K562 (cell line): ENCODE measurements around the gene CTF1. TPM values are rescaled to one million over a fixed set of nuclear protein-coding genes. Genes with fewer than 3 reads are reported as not detected.
A peak's percentile ranks its signal among the peaks of the same experiment; 100 is the strongest.

Source experiments
- ARID4B ChIP-seq: sonication (generic); formaldehyde crosslinking; IDR thresholded peaks from 2 replicates; pipeline ENCODE4 v1.8.0; 2022; ENCODE audit warnings: mild to moderate bottlenecking, missing genetic modification reagents
- CBFB ChIP-seq: sonication (generic); formaldehyde crosslinking; IDR thresholded peaks from 2 replicates; pipeline ENCODE4 v1.4.0; 2020; ENCODE audit warnings: mild to moderate bottlenecking, missing genetic modification reagents
- CGGBP1 ChIP-seq: fragments of 250-450 bp; sonication (Bioruptor Pico); IDR thresholded peaks from 2 replicates; pipeline ENCODE4 v1.9.0; 2021; ENCODE audit warnings: mild to moderate bottlenecking
- CREM ChIP-seq: IDR thresholded peaks from 2 replicates; pipeline ENCODE4 v1.6.1; 2014; ENCODE audit warnings: antibody characterized with exemption, low read depth
- HNRNPLL ChIP-seq: fragments of 200-400 bp; formaldehyde crosslinking; IDR thresholded peaks from 2 replicates; pipeline ENCODE4 v1.6.1; 2017; ENCODE audit warnings: low read length, low read depth, mild to moderate bottlenecking; ENCODE audit not compliant: poor library complexity, severe bottlenecking
- KDM2B ChIP-seq: fragments of 250-450 bp; sonication (Bioruptor Pico); IDR thresholded peaks from 2 replicates; pipeline ENCODE4 v1.8.0; 2021; ENCODE audit warnings: mild to moderate bottlenecking, moderate library complexity
- MAFG ChIP-seq: fragments of 450-650 bp; conservative IDR thresholded peaks from 2 replicates; pipeline ENCODE4 v1.6.1; 2016; ENCODE audit warnings: missing genetic modification characterization, missing compliant biosample characterization
- MBD1 ChIP-seq: fragments of 250-450 bp; sonication (Bioruptor Pico); IDR thresholded peaks from 2 replicates; pipeline ENCODE4 v1.8.0; 2022; ENCODE audit warnings: inconsistent platforms
- MED1 ChIP-seq: sonication (generic); formaldehyde crosslinking; IDR thresholded peaks from 2 replicates; pipeline ENCODE4 v1.8.1; 2023; ENCODE audit warnings: missing genetic modification reagents, borderline replicate concordance
- NR2F6 ChIP-seq: fragments of 450-650 bp; formaldehyde crosslinking; IDR thresholded peaks from 2 replicates; pipeline ENCODE4 v1.4.0; 2020; ENCODE audit warnings: mild to moderate bottlenecking
- RBM25 ChIP-seq: fragments of 200-400 bp; formaldehyde crosslinking; IDR thresholded peaks from 2 replicates; pipeline ENCODE4 v1.6.1; 2018; ENCODE audit warnings: low read length, low read depth, moderate library complexity; ENCODE audit not compliant: severe bottlenecking
- SMAD4 ChIP-seq: fragments of 250-450 bp; sonication (Bioruptor Pico); conservative IDR thresholded peaks from 2 replicates; pipeline ENCODE4 v1.8.0; 2021; ENCODE audit warnings: inconsistent platforms, mild to moderate bottlenecking, moderate library complexity
- SMC3 ChIP-seq: conservative IDR thresholded peaks from 2 replicates; pipeline ENCODE4 v1.6.1; 2011; ENCODE audit warnings: low read depth, low read length, improper control_type of control experiment; ENCODE audit not compliant: insufficient read depth
- SRSF3 ChIP-seq: fragments of 200-400 bp; formaldehyde crosslinking; IDR thresholded peaks from 2 replicates; pipeline ENCODE4 v1.6.1; 2016; ENCODE audit warnings: mild to moderate bottlenecking, low read length, moderate library complexity; ENCODE audit not compliant: insufficient read depth
- SRSF9 ChIP-seq: fragments of 200-400 bp; formaldehyde crosslinking; IDR thresholded peaks from 2 replicates; pipeline ENCODE4 v1.6.1; 2017; ENCODE audit warnings: low read depth, low read length, borderline replicate concordance
- THRB ChIP-seq: fragments of 450-650 bp; formaldehyde crosslinking; conservative IDR thresholded peaks from 2 replicates; pipeline ENCODE4 v1.4.0; 2022; ENCODE audit warnings: mild to moderate bottlenecking, missing genetic modification characterization
- ZC3H11A ChIP-seq: IDR thresholded peaks from 2 replicates; pipeline ENCODE4 v1.6.1; 2012; ENCODE audit warnings: low read depth, low read length, improper control_type of control experiment
- ZNF778 ChIP-seq: fragments of 450-650 bp; formaldehyde crosslinking; IDR thresholded peaks from 2 replicates; pipeline ENCODE4 v1.4.0; 2020; ENCODE audit warnings: mild to moderate bottlenecking, moderate library complexity
- ZSCAN29 ChIP-seq: fragments of 450-650 bp; IDR thresholded peaks from 2 replicates; pipeline ENCODE4 v1.6.1; 2017
- polyA plus RNA-seq, 8 experiments: library from polyadenylated mRNA; depleted of rRNA in 4 of 8; stranded (reverse) in 5 of 8; unstranded in 3 of 8; fragments of >200 nt; fragmentation: Nextera tagmentation in 2 of 8; fragmentation: Illumina TruSeq in 1 of 8; extraction: Ambion mirVana in 2 of 8; extraction: Trizol in 1 of 8; gene quantifications; 2 replicates each; pipeline versions ENCODE4 v1.2.1 to v1.2.3, GENCODE V29; 2011 to 2014; ENCODE audit warnings: inconsistent platforms in 1 of 8, missing spikeins in 1 of 8
- total RNA-seq, 7 experiments: library from RNA; depleted of rRNA in 6 of 7; stranded (reverse); fragments of >200 nt in 6 of 7; fragmentation: Illumina TruSeq in 2 of 7; extraction: Trizol in 2 of 7; gene quantifications; 2 replicates each; pipeline versions ENCODE4 v1.2.1 to v1.2.3, GENCODE V29; 2011 to 2021; ENCODE audit warnings: low replicate concordance in 1 of 7

Gene CTF1
- total and polyA plus RNA-seq, 9 of the 15 experiments (the other 6 are each of a cell fraction or from before 2014, with no cell fraction given): 0.24 to 2.5 (median 0.44) TPM

GRCh38 chr16:30874821-30875717, 21.3 kb upstream of the CTF1 start (continued):
- TF ChIP-seq THRB (no peak; the same call in 1 of the 2 replicates), ZC3H11A (no peak), ZNF778 (CRISPR knock-in tag) (no peak), SRSF9 (no peak), CREM (peak; percentile 80), RBM25 (peak; percentile 10), SMAD4 (CRISPR knock-in tag) (peak; percentile 86), ZSCAN29 (no peak), CBFB (CRISPR knock-in tag) (peak; percentile 92; the same call in 1 of the 2 replicates), SMC3 (0 out of 2 replicates have a peak, but pooled peaks have one; percentile 8), ARID4B (CRISPR knock-in tag) (peak; percentile 80), CGGBP1 (CRISPR knock-in tag) (no peak), MED1 (CRISPR knock-in tag) (no peak), SRSF3 (no peak), NR2F6 (no peak; the same call in 1 of the 2 replicates), MBD1 (CRISPR knock-in tag) (no peak), KDM2B (CRISPR knock-in tag) (no peak), HNRNPLL (peak; percentile 80), MAFG (tag) (no peak)
